DOHH2 (cell line): ENCODE data around the gene PDE4B.

ENCODE experiments used
- EZH2phosphoT487 ChIP-seq: fragments of 200-600 bp; sonication (generic); IDR thresholded peaks from 2 replicates; pipeline ENCODE4 v1.6.1; 2017; ENCODE audit warnings: borderline replicate concordance, mild to moderate bottlenecking, antibody characterized with exemption, low read length, moderate library complexity, mixed read lengths
- TF ChIP-seq, protein P1 (sequence below): fragments of 200-600 bp; sonication (generic); IDR thresholded peaks from one replicate; pipeline ENCODE4 v1.5.1; 2014; ENCODE audit warnings: antibody characterized with exemption, mild to moderate bottlenecking, low read depth, low read length; ENCODE audit not compliant: poor library complexity, severe bottlenecking

DNA sequence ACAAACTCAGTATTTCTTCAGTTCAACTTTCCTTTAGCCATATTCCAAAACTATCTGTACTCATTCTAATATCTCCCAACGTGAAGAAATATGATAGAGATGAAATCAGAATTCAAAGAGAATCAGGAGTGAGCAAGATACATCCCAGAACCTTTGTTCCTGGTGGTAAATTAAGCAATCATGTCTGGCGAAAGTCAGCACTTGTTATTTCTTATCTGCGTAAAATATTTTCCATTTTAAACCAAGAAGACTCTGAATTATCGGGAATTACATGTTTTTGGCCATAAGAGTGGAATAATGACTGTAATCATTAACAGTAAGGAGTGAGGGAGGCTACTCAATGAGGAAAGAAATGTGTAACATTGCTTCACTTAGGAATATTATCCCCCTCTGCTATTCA, 253.7 kb downstream of the PDE4B start:
- TF ChIP-seq, protein P1, sequence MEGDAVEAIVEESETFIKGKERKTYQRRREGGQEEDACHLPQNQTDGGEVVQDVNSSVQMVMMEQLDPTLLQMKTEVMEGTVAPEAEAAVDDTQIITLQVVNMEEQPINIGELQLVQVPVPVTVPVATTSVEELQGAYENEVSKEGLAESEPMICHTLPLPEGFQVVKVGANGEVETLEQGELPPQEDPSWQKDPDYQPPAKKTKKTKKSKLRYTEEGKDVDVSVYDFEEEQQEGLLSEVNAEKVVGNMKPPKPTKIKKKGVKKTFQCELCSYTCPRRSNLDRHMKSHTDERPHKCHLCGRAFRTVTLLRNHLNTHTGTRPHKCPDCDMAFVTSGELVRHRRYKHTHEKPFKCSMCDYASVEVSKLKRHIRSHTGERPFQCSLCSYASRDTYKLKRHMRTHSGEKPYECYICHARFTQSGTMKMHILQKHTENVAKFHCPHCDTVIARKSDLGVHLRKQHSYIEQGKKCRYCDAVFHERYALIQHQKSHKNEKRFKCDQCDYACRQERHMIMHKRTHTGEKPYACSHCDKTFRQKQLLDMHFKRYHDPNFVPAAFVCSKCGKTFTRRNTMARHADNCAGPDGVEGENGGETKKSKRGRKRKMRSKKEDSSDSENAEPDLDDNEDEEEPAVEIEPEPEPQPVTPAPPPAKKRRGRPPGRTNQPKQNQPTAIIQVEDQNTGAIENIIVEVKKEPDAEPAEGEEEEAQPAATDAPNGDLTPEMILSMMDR = no peak
- no peak for TF ChIP-seq EZH2phosphoT487
